Measurements from ENCODE around the gene CEBPZ.
"Not testable (repeated sequence)": the region's sequence is repeated elsewhere in the genome, so short reads cannot be mapped to it uniquely, and the experiment has no call there.

CEBPZ gene

GRCh38 chr2:37219046-37219445 lies 12.3 kb downstream of the CEBPZ start:
- no peak for DNase-seq

- DNase-seq, result peak; percentile 36
These were observed 16.1 kb downstream of the CEBPZ start for GRCh38 chr2:37215250-37215649.

- DNase-seq, result no peak
These were observed 19.5 kb downstream of the CEBPZ start for GRCh38 chr2:37211939-37212338.

GRCh38 chr2:37211212-37211611 lies 20.2 kb downstream of the CEBPZ start:
- no peak for DNase-seq

GRCh38 chr2:37206760-37207159 lies 24.6 kb downstream of the CEBPZ start:
- DNase-seq, result not testable (repeated sequence)

GRCh38 chr2:37205689-37206341 lies 25.6 kb downstream of the CEBPZ start:
- no peak for DNase-seq

- not testable (repeated sequence) for DNase-seq
These were observed 26.2 kb downstream of the CEBPZ start for GRCh38 chr2:37205071-37205661.

GRCh38 chr2:37203708-37204107 lies 27.7 kb downstream of the CEBPZ start:
- no peak for DNase-seq

- no peak for DNase-seq
These were observed 29.6 kb downstream of the CEBPZ start for GRCh38 chr2:37201766-37202165.

- no peak for DNase-seq
These were observed 30.2 kb downstream of the CEBPZ start for GRCh38 chr2:37201208-37201607.

GRCh38 chr2:37198681-37199065 lies 32.7 kb downstream of the CEBPZ start:
- DNase-seq, result no peak

- peak; percentile 91 for DNase-seq
These were observed 34.8 kb downstream of the CEBPZ start, which contains the start of gene CEBPZOS for GRCh38 chr2:37196320-37197195. TSS of gene CEBPZOS (plus strand) at chr2:37196496. CDS start at chr2:37199705, 3,209 bp downstream.

- DNase-seq, result not testable (repeated sequence)
These were observed 35.5 kb downstream of the CEBPZ start for GRCh38 chr2:37195862-37196319.

GRCh38 chr2:37192551-37192950 lies 38.8 kb downstream of the CEBPZ start:
- no peak for DNase-seq

GRCh38 chr2:37191747-37192146 lies 39.6 kb downstream of the CEBPZ start:
- DNase-seq, result no peak

- DNase-seq, result no peak
These were observed 40.1 kb downstream of the CEBPZ start for GRCh38 chr2:37191253-37191652.

GRCh38 chr2:37190290-37190689 lies 41.1 kb downstream of the CEBPZ start:
- DNase-seq, result no peak

- peak; percentile 77 for DNase-seq
These were observed 41.8 kb downstream of the CEBPZ start for GRCh38 chr2:37189452-37190153.

- DNase-seq, result no peak
These were observed 42.8 kb downstream of the CEBPZ start, which contains the start of gene SULT6B1 for GRCh38 chr2:37188570-37188969. TSS of gene SULT6B1 (minus strand) at chr2:37188670. CDS start at chr2:37188640, 30 bp downstream.

- DNase-seq, result no peak
These were observed 49.4 kb downstream of the CEBPZ start for GRCh38 chr2:37181726-37182684.

- no peak for DNase-seq
These were observed 50.8 kb downstream of the CEBPZ start for GRCh38 chr2:37180640-37181039.

All from suppressor macrophage treated with lipopolysaccharide for 4 hours (primary cell).